KOPT-K1 (cell line): ENCODE measurements around the gene FCN2.

Source experiments
- H3K27ac ChIP-seq: fragments of 200-600 bp; sonication (generic); 2 replicates; pipeline ENCODE4 v1.5.1; 2016; ENCODE audit warnings: antibody characterized with exemption, mild to moderate bottlenecking, low read depth, low read length; ENCODE audit not compliant: poor library complexity, severe bottlenecking
- H3K36me3 ChIP-seq: fragments of 200-600 bp; sonication (generic); 2 replicates; pipeline ENCODE4 v1.5.1; 2017; ENCODE audit warnings: antibody characterized with exemption, mild to moderate bottlenecking, low read length, moderate library complexity; ENCODE audit not compliant: insufficient read depth
- H3K9me3 ChIP-seq: fragments of 200-600 bp; sonication (generic); 2 replicates; pipeline ENCODE4 v1.5.1; 2017; ENCODE audit warnings: antibody characterized with exemption, low read length, mild to moderate bottlenecking; ENCODE audit not compliant: insufficient read depth, poor library complexity, severe bottlenecking

The FCN2 gene

DNA sequence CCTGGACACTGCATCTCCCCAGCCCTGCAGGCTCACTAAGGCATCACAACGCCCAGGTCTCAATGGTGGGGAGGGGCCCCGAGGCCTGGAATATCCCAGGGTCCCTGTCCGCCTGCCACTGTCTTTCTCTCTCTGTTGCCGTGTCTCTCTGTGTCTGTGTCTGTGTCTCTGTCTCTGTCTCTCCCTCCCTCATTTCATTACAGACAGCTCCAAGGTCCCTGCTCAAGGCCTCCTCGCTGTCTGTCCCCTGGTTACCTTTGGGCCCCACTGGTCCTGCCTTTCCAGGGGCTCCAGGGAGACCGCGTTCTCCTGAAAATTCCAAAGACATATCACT, 33.9 kb downstream of the FCN2 start:
- H3K36me3 ChIP-seq, result no peaks in the 10 kb centered on the region
- H3K9me3 ChIP-seq, result peaks cover 9% of the 10 kb centered on the region
- H3K27ac ChIP-seq, result no peak overlapping the region

DNA sequence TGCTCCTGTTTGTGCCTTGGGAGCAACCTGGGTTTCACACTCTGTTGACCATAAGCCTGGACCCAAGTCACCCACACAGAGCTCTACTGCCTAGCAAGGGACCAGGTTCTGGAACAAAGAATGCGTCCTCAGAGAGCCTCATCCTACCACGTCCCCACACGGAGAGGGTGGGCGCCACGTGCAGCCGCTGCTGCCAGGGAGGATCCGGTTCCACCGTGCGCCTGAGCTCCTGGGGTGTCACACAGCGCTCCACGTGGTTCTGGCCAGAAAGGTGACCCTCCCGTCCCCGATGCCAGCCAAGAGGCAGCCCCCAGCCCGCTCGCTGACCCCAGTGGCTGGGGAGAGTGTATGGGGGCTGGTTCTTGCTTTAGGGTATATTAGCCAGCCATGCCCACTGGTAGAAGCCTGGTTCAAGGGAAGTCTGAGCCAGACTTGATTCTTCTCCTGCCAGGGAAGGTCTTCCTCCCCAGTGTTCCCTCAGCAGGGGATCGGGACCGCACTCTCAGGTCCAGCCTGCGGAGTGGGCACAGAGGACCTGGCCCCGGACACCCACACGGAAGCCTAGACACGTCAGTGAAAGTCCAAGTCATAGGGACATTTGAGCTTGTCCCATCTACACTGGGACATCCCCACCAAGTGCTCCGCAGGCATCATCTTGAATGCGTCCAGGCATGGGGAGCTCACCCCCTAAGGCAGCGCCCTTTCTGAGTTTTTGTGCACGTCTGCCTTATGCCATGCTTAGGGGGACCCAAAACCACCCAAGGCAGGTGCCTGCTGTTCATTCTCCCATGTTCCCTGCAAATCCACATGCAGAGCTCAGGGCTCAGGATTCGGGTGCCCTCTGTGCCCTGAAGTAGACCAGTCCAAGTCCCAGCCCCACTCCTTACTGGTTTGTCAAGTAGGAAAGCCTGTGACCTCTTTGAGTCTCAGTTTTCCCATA, 34.7 kb downstream of the FCN2 start:
- peaks cover 14% of the 10 kb centered on the region for H3K9me3 ChIP-seq
- H3K27ac ChIP-seq, result no peak overlapping the region
- no peaks in the 10 kb centered on the region for H3K36me3 ChIP-seq

DNA sequence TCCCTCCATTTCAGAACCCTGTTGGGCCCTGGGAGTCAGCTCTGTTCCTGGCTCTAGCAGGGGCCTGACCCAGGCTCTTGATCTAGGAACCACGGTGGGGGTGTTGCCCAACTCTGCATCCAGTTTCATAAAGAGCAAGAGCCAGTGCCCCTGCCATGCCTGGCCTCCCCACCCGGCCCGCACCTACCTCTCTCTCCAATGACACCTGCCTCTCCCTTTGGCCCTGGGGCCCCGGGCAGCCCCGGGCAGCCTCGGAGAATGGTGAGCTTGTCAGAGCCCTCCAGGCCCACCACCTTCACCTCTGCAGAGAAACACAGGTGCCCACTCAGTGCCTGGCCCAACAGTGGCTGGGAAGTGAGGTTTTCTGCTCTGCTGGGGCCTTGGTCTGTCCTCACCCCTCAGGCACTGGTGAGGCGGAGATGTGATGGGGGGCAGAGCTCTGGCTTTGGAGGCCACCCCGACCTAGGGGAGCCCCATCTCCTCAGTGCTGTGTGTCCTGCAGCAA, 35.6 kb downstream of the FCN2 start:
- Histone ChIP-seq H3K36me3 (no peaks in the 10 kb centered on the region), H3K27ac (no peak overlapping the region), H3K9me3 (peaks cover 14% of the 10 kb centered on the region)

DNA sequence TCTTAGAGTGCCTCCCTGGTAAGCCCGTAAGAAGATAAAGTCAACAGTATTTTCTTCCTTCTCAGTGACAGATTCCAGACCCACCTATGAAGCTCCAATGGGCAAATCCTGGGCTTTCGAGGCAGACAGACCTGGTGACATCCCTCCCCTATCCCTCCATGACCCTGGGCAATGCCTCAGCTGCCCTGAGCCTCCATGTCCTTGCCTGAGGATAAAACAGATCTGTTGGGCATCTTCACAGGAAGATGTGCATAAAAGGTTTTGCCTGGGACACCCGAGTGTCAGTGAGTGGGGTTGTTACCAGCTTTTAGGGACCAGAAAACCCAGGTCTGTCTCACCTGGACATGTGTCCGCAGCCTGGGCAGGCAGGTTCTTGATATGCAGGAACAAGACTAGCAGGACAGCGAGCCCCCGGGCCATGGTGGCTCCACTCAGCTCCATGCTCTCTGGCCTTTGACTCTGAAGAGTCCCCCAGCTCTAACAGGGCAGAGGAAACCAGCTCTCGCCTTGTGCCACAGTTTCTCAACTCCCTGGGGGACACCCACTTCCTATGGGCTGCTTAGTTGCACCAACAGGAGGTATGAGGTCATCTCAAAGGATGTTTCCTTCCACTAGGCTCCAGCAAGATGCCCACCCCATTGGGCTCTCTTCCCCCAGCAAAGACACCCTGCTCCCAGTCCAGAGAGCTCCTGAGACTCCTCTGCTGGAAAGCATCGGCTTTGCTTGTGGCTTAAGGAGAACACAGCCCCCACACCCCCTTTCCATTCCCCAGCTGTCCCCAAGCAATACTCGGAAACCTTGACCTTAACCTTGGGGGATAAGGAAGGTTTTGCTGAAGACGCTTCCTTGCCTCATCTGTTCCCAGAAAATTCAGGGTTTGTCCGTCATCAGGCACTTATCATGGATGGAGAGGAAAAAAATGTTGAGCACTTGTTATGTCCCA, 37.1 kb downstream of the FCN2 start, which contains the start of gene FCN1:
FCN1 (minus strand) TSS at position 482 of the 943 bp plus-strand sequence; CDS start at position 441, 41 bp downstream.
- H3K9me3 ChIP-seq, result peaks cover 14% of the 10 kb centered on the region
- H3K27ac ChIP-seq, result no peak within 1 kb of the TSS
- no peaks in the 10 kb centered on the region for H3K36me3 ChIP-seq

DNA sequence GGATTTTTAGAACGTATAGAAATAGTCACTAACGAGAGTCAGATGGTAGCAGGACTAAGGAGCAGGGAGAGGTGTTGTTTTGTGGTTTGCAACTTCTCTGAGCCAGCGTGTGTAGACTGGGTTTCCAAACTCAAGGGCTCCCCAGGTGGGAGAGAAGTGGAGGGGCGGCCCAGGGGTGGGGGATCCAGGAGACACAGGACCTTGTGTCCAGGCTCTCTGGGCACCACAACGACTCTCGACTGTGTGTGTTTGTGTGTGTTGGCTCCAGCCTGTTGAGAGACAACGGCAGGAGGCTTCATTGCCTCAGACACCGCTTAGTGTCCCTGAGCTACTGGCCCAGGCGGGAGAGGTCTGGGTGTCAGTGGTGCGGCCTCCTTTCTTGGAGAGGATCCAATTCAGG, 38.0 kb downstream of the FCN2 start:
- Histone ChIP-seq H3K9me3 (peaks cover 14% of the 10 kb centered on the region), H3K36me3 (no peaks in the 10 kb centered on the region), H3K27ac (no peak overlapping the region)

DNA sequence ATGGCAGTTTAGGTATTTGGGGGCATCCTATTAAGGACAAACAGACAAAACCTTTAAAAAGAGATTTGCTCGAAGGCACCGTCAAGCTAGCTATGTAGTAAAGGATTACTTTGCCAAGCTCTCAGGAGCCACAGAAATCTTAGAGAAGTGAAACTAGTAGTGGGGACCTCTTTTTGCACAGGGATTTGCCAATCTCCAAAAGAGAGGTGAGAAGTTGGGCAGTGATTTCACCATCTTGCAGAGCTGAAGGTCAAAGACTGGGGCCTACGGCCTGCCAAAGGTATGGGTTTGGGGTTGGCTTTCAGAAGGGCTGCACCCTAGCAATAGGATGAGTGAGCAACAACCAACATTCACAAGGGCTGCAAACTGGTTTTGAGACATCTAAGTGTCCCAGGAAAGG, 38.7 kb downstream of the FCN2 start:
- Histone ChIP-seq H3K9me3 (peaks cover 14% of the 10 kb centered on the region), H3K27ac (no peak overlapping the region), H3K36me3 (no peaks in the 10 kb centered on the region)

DNA sequence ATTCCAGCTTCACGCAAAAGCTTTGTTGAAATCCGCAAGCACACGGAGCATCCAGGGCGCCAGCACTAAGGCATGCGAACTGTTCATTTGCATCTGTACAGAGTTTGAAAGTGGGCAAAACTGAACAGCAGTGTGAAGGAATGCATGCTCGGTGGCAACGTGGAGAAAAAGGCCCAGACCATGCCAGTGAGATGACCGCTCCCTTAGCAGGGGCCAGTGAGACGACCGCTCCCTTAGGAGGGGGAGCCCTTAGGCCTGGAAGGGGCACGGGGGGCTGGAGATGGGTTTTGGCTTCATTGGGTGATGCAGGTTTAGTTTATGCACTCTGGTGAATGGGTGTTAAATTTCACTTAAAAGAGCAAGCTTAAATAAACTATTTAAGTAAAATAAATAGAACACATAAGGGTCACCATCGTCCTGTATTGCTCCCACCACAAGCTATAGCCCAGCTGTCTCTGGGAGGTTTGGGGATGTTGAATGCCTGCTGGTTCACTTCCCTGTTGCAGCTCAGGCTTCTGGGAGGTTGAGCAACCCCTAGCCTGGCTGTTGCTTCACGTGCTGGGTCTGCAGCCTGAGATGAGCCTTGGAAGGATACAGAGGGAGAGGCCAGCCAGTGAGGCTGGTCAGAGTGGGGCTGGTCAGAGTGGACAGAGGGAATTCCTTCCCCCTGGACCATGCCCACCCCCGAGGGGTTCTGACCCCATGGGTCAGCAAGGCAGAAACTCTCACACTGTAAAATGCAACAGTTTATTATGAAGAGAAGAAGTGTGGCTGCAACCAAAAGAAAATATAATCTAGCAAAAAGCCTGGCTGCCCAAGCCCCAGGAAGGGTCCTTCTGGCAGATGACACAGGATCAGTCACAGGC, 41.7 kb downstream of the FCN2 start:
- peaks cover 14% of the 10 kb centered on the region for H3K9me3 ChIP-seq
- H3K36me3 ChIP-seq, result no peaks in the 10 kb centered on the region
- H3K27ac ChIP-seq, result no peak overlapping the region

DNA sequence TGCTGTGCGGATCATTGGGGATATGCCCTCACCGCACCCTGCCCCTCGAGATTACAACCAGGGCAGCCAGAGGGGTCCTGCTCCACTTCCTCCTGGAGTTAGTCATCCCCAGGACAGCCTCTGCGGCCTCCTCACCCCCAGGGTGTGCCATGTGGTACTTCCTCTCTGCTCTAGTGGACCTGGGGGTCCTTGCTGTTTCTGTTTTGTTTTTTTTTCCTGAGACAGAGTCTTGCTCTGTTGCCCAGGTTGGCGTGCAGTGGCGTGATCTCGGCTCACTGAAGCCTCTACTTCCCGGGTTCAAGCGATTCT, 42.3 kb downstream of the FCN2 start:
- H3K9me3 ChIP-seq, result peaks cover 14% of the 10 kb centered on the region
- H3K36me3 ChIP-seq, result no peaks in the 10 kb centered on the region
- H3K27ac ChIP-seq, result no peak overlapping the region

DNA sequence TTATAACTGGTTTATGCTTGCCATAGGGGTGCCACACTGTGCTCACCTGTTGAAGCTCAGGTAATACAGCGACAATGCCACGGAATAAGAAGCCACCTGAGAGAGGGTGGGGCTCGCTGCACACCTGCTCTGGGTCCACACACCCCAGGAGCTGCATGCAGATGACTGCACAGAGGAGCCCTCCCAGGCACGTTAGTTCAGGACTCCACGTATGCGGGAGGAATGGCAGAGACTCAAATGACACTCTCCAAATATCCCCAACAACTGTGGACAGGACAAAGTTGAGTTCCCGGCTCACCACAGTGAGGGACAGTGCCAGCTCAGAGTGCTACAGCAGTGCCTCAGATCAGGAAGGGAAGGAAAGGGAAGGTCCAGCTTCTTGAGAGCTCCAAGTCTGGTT, 42.9 kb downstream of the FCN2 start:
- H3K9me3 ChIP-seq, result peaks cover 14% of the 10 kb centered on the region
- no peaks in the 10 kb centered on the region for H3K36me3 ChIP-seq
- no peak overlapping the region for H3K27ac ChIP-seq

DNA sequence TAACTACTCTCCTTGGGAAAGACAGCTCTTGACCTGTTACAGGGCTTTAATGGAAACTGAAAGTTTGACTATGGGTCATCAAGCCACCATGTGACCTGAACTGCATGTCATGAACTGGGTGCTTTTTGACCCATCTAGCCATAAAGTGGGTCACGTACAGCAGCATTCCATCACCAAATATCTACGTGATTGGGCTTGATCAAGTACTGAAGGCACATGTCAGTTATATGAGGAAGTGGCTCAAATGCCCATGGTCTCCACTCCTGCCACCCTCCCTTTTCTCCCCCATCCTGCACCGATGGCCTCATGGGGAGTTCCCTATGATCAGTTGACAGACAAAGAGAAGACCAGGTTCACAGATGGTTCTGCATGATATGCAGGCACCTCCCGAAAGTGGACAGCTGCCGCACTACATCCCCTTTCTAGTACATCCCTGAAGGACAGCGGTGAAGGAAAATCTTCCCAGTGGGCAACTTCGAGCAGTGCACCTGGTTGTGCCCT, 44.5 kb downstream of the FCN2 start:
- Histone ChIP-seq H3K27ac (no peak overlapping the region), H3K9me3 (no peaks in the 10 kb centered on the region), H3K36me3 (no peaks in the 10 kb centered on the region)

DNA sequence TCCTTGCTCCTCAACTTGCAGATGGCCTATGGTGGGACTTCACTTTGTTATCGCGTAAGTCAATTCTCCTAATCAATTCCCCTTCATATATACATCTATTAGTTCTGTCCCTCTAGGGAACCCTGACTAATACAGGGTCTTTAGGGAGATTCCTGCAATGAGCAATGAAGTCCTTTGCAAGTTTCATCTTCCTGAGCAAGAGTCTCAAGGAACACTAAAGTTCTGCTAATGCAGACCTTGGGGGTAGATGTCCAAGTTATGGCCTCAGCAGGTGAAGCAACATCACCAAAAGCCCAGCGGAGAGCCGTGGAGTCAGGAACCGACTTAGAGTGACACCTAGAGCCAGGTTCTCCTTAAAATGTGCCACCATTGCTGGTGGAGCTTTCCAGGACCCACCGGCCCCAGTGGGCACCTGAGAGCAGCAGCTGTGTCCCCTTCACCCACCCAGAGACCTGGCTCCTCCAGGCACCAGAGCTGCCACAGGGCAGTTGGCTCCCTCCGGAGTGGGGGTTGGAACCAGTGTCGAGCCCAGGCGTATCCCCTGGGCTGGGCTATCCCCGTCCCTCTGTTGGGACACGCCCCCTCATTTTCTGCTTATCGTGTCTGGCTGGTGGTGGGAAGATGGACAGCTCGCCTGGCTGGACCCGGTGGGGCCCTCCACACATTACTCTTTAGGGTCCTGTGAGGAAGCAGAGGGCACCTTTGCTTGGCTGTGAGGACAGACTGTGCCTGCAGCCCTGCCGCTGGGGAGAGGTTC, 48.0 kb downstream of the FCN2 start:
- H3K27ac ChIP-seq, result no peak overlapping the region
- no peaks in the 10 kb centered on the region for H3K36me3 ChIP-seq
- H3K9me3 ChIP-seq, result no peaks in the 10 kb centered on the region

DNA sequence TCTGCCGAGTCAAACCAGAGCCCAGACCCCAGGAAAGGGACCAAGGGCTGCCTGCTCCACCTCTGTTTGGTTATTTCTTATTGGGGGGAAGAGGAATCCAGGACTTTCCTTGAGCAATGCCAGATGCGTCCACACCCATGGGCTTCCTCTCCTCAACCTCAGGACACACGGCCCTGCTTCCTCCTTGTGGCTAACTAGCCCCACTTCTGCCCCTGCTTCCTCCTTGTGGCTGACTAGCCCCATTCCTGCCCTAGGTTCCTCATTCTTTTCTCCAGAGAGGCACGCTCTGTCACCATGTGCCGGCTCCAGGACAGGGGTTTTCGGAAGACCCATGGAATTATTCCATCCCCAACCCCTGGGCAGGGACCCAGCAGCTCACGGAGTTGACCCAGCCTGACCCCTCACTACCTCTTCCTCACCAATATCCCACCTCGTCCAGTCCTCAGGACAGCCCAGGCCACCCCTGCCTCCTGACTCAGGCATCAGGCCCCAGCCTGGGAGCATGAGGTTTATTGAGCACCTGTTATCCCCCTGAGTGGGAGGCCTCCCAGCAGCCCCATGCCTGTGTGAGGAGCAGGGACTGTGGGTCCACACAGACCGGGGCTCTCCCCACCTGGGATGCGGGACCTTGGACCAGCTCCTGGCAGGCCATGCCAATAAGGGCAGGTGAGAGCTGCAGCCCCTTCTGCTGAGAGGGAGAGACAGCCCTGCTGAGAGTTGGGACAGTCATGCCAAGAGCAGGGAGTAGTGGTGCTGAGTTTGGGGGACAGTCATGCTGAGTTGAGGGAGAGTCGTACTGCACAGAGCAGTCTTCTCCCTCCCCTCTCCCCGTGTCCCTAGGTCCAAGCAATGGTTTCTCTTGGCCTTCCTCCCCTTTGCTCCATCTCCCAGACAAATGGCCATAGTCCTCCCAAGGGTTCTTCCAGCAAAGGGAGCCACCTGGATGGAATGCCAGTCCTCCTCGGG, 48.9 kb downstream of the FCN2 start:
- H3K36me3 ChIP-seq, result no peaks in the 10 kb centered on the region
- no peak overlapping the region for H3K27ac ChIP-seq
- H3K9me3 ChIP-seq, result no peaks in the 10 kb centered on the region

DNA sequence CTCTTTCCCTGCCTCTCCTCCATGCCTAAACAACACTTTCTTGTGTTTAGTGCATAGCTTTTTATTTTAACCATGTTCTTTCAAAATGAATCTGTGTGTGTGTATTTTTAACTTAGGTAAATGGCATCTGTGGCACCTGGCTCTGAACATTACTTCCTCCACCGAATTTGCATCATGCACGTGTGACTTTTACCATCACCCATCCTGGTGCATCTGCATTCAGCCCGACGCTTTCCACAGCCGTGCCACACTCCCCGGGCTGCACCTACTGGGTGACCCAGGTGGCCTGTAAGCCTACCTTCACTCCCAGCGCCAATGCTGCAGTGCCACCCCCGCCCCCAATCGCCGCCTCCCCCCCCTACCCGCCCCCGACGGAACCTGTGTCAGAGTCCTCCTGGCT, 49.8 kb downstream of the FCN2 start:
- H3K27ac ChIP-seq, result no peak overlapping the region
- H3K9me3 ChIP-seq, result no peaks in the 10 kb centered on the region
- no peaks in the 10 kb centered on the region for H3K36me3 ChIP-seq
